SK-N-SH (cell line): ENCODE measurements around the gene LRP1-AS.

ENCODE experiments used
- RAD21 ChIP-seq: IDR thresholded peaks from 2 replicates; pipeline ENCODE4 v1.6.1; 2012; ENCODE audit warnings: mild to moderate bottlenecking, low read length
- RFX5 ChIP-seq: IDR thresholded peaks from 2 replicates; pipeline ENCODE4 v1.6.1; 2012; ENCODE audit warnings: mild to moderate bottlenecking, improper control_type of control experiment, low read length
- TF ChIP-seq, protein P1 (sequence below): fragments of 200-600 bp; sonication (generic); IDR thresholded peaks from 2 replicates; pipeline ENCODE4 v1.6.1; 2017; ENCODE audit warnings: antibody characterized with exemption, mild to moderate bottlenecking, moderate library complexity
- TF ChIP-seq, protein P2 (sequence below): IDR thresholded peaks from 2 replicates; pipeline ENCODE4 v1.4.0; 2012; ENCODE audit warnings: low read depth, borderline replicate concordance

GRCh38 chr12:57195611-57196371, 48.4 kb upstream of the LRP1-AS start:
- TF ChIP-seq, protein P1, sequence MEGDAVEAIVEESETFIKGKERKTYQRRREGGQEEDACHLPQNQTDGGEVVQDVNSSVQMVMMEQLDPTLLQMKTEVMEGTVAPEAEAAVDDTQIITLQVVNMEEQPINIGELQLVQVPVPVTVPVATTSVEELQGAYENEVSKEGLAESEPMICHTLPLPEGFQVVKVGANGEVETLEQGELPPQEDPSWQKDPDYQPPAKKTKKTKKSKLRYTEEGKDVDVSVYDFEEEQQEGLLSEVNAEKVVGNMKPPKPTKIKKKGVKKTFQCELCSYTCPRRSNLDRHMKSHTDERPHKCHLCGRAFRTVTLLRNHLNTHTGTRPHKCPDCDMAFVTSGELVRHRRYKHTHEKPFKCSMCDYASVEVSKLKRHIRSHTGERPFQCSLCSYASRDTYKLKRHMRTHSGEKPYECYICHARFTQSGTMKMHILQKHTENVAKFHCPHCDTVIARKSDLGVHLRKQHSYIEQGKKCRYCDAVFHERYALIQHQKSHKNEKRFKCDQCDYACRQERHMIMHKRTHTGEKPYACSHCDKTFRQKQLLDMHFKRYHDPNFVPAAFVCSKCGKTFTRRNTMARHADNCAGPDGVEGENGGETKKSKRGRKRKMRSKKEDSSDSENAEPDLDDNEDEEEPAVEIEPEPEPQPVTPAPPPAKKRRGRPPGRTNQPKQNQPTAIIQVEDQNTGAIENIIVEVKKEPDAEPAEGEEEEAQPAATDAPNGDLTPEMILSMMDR, result no peak
- TF ChIP-seq, protein P2, sequence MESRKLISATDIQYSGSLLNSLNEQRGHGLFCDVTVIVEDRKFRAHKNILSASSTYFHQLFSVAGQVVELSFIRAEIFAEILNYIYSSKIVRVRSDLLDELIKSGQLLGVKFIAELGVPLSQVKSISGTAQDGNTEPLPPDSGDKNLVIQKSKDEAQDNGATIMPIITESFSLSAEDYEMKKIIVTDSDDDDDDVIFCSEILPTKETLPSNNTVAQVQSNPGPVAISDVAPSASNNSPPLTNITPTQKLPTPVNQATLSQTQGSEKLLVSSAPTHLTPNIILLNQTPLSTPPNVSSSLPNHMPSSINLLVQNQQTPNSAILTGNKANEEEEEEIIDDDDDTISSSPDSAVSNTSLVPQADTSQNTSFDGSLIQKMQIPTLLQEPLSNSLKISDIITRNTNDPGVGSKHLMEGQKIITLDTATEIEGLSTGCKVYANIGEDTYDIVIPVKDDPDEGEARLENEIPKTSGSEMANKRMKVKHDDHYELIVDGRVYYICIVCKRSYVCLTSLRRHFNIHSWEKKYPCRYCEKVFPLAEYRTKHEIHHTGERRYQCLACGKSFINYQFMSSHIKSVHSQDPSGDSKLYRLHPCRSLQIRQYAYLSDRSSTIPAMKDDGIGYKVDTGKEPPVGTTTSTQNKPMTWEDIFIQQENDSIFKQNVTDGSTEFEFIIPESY, result no peak
- TF ChIP-seq RFX5 (no peak), RAD21 (no peak)
